Esophagus squamous epithelium (tissue), 5 donors: ENCODE data around the gene GALNT13. TPM values are rescaled to one million over a fixed set of nuclear protein-coding genes. Genes with fewer than 3 reads are reported as not detected.

Experiments
- DNase-seq: peaks from one replicate; lab custom pipeline; 2025; lab: John Stamatoyannopoulos, UW
- H3K27ac ChIP-seq, 4 donors: fragments of 200-600 bp; sonication (generic); one replicate each; pipeline ENCODE4 v1.5.1; 2016 to 2019; ENCODE audit warnings: mild to moderate bottlenecking in 1 of 4
- H3K27me3 ChIP-seq, 4 donors: fragments of 200-600 bp; sonication (generic); 1 replicate in 3 of 4; 2 replicates in 1 of 4; pipeline versions ENCODE4 v1.5.1 to v1.6.0; 2017 to 2021; ENCODE audit warnings: antibody characterized with exemption in 1 of 4
- H3K36me3 ChIP-seq, 3 donors: fragments of 200-600 bp; sonication (generic); one replicate each; pipeline ENCODE4 v1.5.1; 2016 to 2019
- H3K4me1 ChIP-seq, 3 donors: fragments of 200-600 bp; sonication (generic); one replicate each; pipeline ENCODE4 v1.5.1; 2017 to 2019
- H3K4me3 ChIP-seq, 4 donors: fragments of 200-600 bp; sonication (generic); 1 replicate in 3 of 4; 2 replicates in 1 of 4; pipeline ENCODE4 v1.5.1; 2016 to 2019; ENCODE audit warnings: mild to moderate bottlenecking in 2 of 4, moderate library complexity in 1 of 4
- H3K9me3 ChIP-seq, 3 donors: fragments of 200-600 bp; sonication (generic); one replicate each; pipeline ENCODE4 v1.5.1; 2016 to 2019
- CTCF ChIP-seq, 6 experiments: fragments of 450-650 bp in 4 of 6; fragments of 200-600 bp in 2 of 6; sonication (generic) in 2 of 6; IDR thresholded peaks; one replicate each; pipeline ENCODE4 v1.5.1; 2016 to 2019; ENCODE audit warnings: antibody characterized with exemption in 6 of 6, mild to moderate bottlenecking in 4 of 6, moderate library complexity in 4 of 6
- POLR2A ChIP-seq, 4 donors: fragments of 450-650 bp; IDR thresholded peaks; one replicate each; pipeline ENCODE4 v1.6.1; 2017; ENCODE audit warnings: antibody characterized with exemption in 4 of 4, mild to moderate bottlenecking in 4 of 4, moderate library complexity in 3 of 4
- WGBS, 2 donors: methylation state at CpG; one replicate each; pipeline ENCODE4 v1.1.5; 2018; 5-methylcytosine and 5-hydroxymethylcytosine counted together
- intact Hi-C: fragments of 100-400 bp; cut with DNase I; formaldehyde crosslinking; loops from one replicate; pipeline ENCODE4 v1.15.0; 2022
- total RNA-seq, 4 donors: library from RNA; depleted of rRNA; stranded (reverse); fragments of >200 nt; gene quantifications; one replicate each; pipeline ENCODE4 v1.1.0, GENCODE V29; 2016
- donor health status: DM: yes; HTN: yes; CAD: no.

GALNT13 gene
- total RNA-seq, 4 donors from 2014 or later: 0.04 to 0.38 (median 0.17) TPM

GRCh38 chr2:154361276-154361675, 489.6 kb downstream of the GALNT13 start:
- Histone ChIP-seq H3K27ac (no peak overlapping the region), H3K4me1 (no peaks in the 10 kb centered on the region), H3K27me3 (no peaks in the 10 kb centered on the region), H3K4me3 (no peak overlapping the region), H3K36me3 (no peaks in the 10 kb centered on the region), H3K9me3 (no peaks in the 10 kb centered on the region)
- TF ChIP-seq POLR2A (IDR thresholded peaks at IDR 0.05) (no peak), CTCF (IDR thresholded peaks at IDR 0.05) (no peak)
- 72 to 76% methylated on average over 2 of the region's 2 CpGs for WGBS, 2 donors
- DNase-seq: no peak
- intact Hi-C loops: no loop called here

- 89 to 92% methylated on average over 2 of the region's 2 CpGs for WGBS, 2 donors
- Histone ChIP-seq H3K36me3 (no peaks in the 10 kb centered on the region), H3K4me3 (no peak overlapping the region), H3K27ac (no peak overlapping the region), H3K4me1 (no peaks in the 10 kb centered on the region), H3K27me3 (no peaks in the 10 kb centered on the region), H3K9me3 (no peaks in the 10 kb centered on the region)
- TF ChIP-seq CTCF (IDR thresholded peaks at IDR 0.05) (no peak), POLR2A (IDR thresholded peaks at IDR 0.05) (no peak)
- intact Hi-C loops: no loop called here
- DNase-seq: no peak
Observed at GRCh38 chr2:154368153-154368552, 496.4 kb downstream of the GALNT13 start.

- no peaks in the 10 kb centered on the region for H3K9me3 ChIP-seq
- TF ChIP-seq CTCF (IDR thresholded peaks at IDR 0.05) (no peak), POLR2A (IDR thresholded peaks at IDR 0.05) (no peak)
Observed at GRCh38 chr2:154370873-154371272, 499.2 kb downstream of the GALNT13 start.

GRCh38 chr2:154374416-154374815, 502.7 kb downstream of the GALNT13 start:
- Histone ChIP-seq H3K9me3 (no peaks in the 10 kb centered on the region), H3K27me3 (no peaks in the 10 kb centered on the region), H3K27ac (no peak overlapping the region), H3K4me1 (no peaks in the 10 kb centered on the region), H3K4me3 (no peak overlapping the region), H3K36me3 (no peaks in the 10 kb centered on the region)
- DNase-seq: no peak
- WGBS, 2 donors: 52 to 60% methylated on average over 1 of the region's 1 CpG
- TF ChIP-seq POLR2A (IDR thresholded peaks at IDR 0.05): no peak
- no peak for TF ChIP-seq CTCF (IDR thresholded peaks at IDR 0.05)
- intact Hi-C loops: no loop called here

More at GRCh38 chr2:154370873-154371272, 499.2 kb downstream of the GALNT13 start:
- Histone ChIP-seq H3K4me1 (no peaks in the 10 kb centered on the region), H3K4me3 (no peak overlapping the region), H3K36me3 (no peaks in the 10 kb centered on the region), H3K27ac (no peak overlapping the region), H3K27me3 (no peaks in the 10 kb centered on the region)
- intact Hi-C loops: no loop called here
- no peak for DNase-seq

GRCh38 chr2:154375579-154375931, 503.8 kb downstream of the GALNT13 start:
- WGBS, 2 donors: 11% methylated on average over 7 of the region's 7 CpGs

More at GRCh38 chr2:154375579-154375931, 503.8 kb downstream of the GALNT13 start:
- no peak for TF ChIP-seq CTCF (IDR thresholded peaks at IDR 0.05)
- TF ChIP-seq POLR2A (IDR thresholded peaks at IDR 0.05): no peak
- H3K9me3 ChIP-seq: no peaks in the 10 kb centered on the region
- no peak for DNase-seq
- H3K27ac ChIP-seq: no peak overlapping the region
- no peaks in the 10 kb centered on the region for H3K36me3 ChIP-seq
- intact Hi-C loops: no loop called here
- no peaks in the 10 kb centered on the region for H3K4me1 ChIP-seq
- H3K4me3 ChIP-seq: no peak overlapping the region
- no peaks in the 10 kb centered on the region for H3K27me3 ChIP-seq
